Fibroblast of the conjunctiva (primary cell): ENCODE results near the gene PSMG4.
"Not testable (repeated sequence)": the region's sequence is repeated elsewhere in the genome, so short reads cannot be mapped to it uniquely, and the experiment has no call there.

Experiments used
- DNase-seq: peaks from one replicate; pipeline ENCODE4 v3.0.0-alpha.2; 2010; ENCODE audit warnings: low read depth

PSMG4 gene

GRCh38 chr6:3230900-3231246 lies 27.9 kb upstream of the PSMG4 start:
- DNase-seq = no peak

- peak; percentile 59 for DNase-seq
Measured at GRCh38 chr6:3231247-3232016, 27.3 kb upstream of the PSMG4 start.

GRCh38 chr6:3232017-3232945 lies 26.5 kb upstream of the PSMG4 start:
- no peak for DNase-seq

GRCh38 chr6:3233321-3233720 lies 25.4 kb upstream of the PSMG4 start:
- no peak for DNase-seq

GRCh38 chr6:3233904-3234303 lies 24.8 kb upstream of the PSMG4 start:
- DNase-seq = no peak

- no peak for DNase-seq
Measured at GRCh38 chr6:3235486-3235885, 23.3 kb upstream of the PSMG4 start.

- no peak for DNase-seq
Measured at GRCh38 chr6:3236005-3236404, 22.7 kb upstream of the PSMG4 start.

- no peak for DNase-seq
Measured at GRCh38 chr6:3237761-3238662, 20.7 kb upstream of the PSMG4 start.

- DNase-seq = no peak
Measured at GRCh38 chr6:3239110-3239830, 19.5 kb upstream of the PSMG4 start.

- DNase-seq = no peak
Measured at GRCh38 chr6:3240595-3240994, 18.2 kb upstream of the PSMG4 start.

GRCh38 chr6:3241745-3242144 lies 17.0 kb upstream of the PSMG4 start:
- not testable (repeated sequence) for DNase-seq

- no peak for DNase-seq
Measured at GRCh38 chr6:3242768-3243167, 16.0 kb upstream of the PSMG4 start.

GRCh38 chr6:3244003-3244831 lies 14.5 kb upstream of the PSMG4 start:
- no peak for DNase-seq

- DNase-seq = not testable (repeated sequence)
Measured at GRCh38 chr6:3244832-3245161, 13.9 kb upstream of the PSMG4 start.

- DNase-seq = no peak
Measured at GRCh38 chr6:3245216-3245615, 13.5 kb upstream of the PSMG4 start.

GRCh38 chr6:3247255-3248146 lies 11.2 kb upstream of the PSMG4 start:
- DNase-seq = peak; percentile 70

- DNase-seq = no peak
Measured at GRCh38 chr6:3249821-3250220, 8.9 kb upstream of the PSMG4 start.

- no peak for DNase-seq
Measured at GRCh38 chr6:3250231-3250675, 8.5 kb upstream of the PSMG4 start.

- DNase-seq = peak; percentile 72
Measured at GRCh38 chr6:3251462-3252314, 7.1 kb upstream of the PSMG4 start.
